ENCODE results near the gene CHST14. TPM values are rescaled to one million over a fixed set of nuclear protein-coding genes. Genes with fewer than 3 reads are reported as not detected.

The CHST14 gene
- polyA plus RNA-seq, 1 donor from 2014 or later = 0.71 TPM

DNA sequence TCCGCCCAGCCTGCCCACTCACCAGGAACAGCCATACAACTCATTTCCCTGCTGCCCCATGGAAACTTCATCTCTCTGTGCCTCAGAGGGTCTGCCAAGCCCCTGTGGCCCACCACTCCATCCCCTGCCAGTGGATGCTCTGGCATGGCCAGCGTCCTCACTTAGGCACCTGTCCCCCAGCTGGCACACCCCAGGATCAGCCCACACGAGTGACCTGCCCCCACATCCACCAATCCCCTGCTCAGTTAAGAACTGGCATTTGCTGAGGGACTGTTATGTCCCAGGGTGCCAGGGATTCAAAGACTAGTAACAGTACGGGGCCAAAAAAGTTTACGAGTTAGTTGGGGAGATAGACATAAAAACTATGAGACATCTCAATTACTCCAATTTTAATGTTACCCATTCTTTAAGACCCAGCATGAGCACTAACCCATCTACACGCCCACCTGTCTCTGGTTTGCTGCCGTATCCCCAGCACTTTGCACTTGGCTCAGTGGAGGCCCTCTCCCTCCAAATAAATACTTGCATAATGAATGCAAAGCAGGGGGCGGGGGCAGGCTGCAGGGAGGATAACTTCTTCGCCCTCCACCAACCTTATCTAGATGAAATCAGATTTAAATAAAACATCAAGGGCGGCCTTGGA, 41.6 kb upstream of the CHST14 start:
- no peak for TF ChIP-seq RAD21 (conservative IDR thresholded peaks at IDR 0.05)
- no peak for TF ChIP-seq POLR2AphosphoS5 (IDR thresholded peaks at IDR 0.05)
- TF ChIP-seq EZH2 (IDR thresholded peaks at IDR 0.05; ENCODE audit: borderline replicate concordance, insufficient read depth, low read length, poor library complexity, severe bottlenecking) = no peak
- TF ChIP-seq MXI1 (conservative IDR thresholded peaks at IDR 0.05; ENCODE audit: poor library complexity, severe bottlenecking) = no peak
- TF ChIP-seq, protein P1, sequence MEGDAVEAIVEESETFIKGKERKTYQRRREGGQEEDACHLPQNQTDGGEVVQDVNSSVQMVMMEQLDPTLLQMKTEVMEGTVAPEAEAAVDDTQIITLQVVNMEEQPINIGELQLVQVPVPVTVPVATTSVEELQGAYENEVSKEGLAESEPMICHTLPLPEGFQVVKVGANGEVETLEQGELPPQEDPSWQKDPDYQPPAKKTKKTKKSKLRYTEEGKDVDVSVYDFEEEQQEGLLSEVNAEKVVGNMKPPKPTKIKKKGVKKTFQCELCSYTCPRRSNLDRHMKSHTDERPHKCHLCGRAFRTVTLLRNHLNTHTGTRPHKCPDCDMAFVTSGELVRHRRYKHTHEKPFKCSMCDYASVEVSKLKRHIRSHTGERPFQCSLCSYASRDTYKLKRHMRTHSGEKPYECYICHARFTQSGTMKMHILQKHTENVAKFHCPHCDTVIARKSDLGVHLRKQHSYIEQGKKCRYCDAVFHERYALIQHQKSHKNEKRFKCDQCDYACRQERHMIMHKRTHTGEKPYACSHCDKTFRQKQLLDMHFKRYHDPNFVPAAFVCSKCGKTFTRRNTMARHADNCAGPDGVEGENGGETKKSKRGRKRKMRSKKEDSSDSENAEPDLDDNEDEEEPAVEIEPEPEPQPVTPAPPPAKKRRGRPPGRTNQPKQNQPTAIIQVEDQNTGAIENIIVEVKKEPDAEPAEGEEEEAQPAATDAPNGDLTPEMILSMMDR (IDR thresholded peaks at IDR 0.05; ENCODE audit: poor library complexity, severe bottlenecking) = no peak
- TF ChIP-seq, protein P2, sequence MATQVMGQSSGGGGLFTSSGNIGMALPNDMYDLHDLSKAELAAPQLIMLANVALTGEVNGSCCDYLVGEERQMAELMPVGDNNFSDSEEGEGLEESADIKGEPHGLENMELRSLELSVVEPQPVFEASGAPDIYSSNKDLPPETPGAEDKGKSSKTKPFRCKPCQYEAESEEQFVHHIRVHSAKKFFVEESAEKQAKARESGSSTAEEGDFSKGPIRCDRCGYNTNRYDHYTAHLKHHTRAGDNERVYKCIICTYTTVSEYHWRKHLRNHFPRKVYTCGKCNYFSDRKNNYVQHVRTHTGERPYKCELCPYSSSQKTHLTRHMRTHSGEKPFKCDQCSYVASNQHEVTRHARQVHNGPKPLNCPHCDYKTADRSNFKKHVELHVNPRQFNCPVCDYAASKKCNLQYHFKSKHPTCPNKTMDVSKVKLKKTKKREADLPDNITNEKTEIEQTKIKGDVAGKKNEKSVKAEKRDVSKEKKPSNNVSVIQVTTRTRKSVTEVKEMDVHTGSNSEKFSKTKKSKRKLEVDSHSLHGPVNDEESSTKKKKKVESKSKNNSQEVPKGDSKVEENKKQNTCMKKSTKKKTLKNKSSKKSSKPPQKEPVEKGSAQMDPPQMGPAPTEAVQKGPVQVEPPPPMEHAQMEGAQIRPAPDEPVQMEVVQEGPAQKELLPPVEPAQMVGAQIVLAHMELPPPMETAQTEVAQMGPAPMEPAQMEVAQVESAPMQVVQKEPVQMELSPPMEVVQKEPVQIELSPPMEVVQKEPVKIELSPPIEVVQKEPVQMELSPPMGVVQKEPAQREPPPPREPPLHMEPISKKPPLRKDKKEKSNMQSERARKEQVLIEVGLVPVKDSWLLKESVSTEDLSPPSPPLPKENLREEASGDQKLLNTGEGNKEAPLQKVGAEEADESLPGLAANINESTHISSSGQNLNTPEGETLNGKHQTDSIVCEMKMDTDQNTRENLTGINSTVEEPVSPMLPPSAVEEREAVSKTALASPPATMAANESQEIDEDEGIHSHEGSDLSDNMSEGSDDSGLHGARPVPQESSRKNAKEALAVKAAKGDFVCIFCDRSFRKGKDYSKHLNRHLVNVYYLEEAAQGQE (IDR thresholded peaks at IDR 0.05; ENCODE audit: borderline replicate concordance) = no peak
- no peak for TF ChIP-seq TAF1 (IDR thresholded peaks at IDR 0.05; ENCODE audit: low read depth)
- TF ChIP-seq SMC3 (conservative IDR thresholded peaks at IDR 0.05; ENCODE audit: poor library complexity) = no peak
- no peak for TF ChIP-seq EP300 (conservative IDR thresholded peaks at IDR 0.05; ENCODE audit: poor library complexity, severe bottlenecking)
- no peak overlapping the region for H3K9ac ChIP-seq (ENCODE audit: low read length)
- no peak overlapping the region for H2AFZ ChIP-seq (ENCODE audit: low read depth, low read length)
- H3K79me2 ChIP-seq (replicated peaks; ENCODE audit: insufficient read depth, low read length) = no peaks in the 10 kb centered on the region
- no peaks in the 10 kb centered on the region for H3K9me2 ChIP-seq (ENCODE audit: insufficient read depth, low read length)
- no peaks in the 10 kb centered on the region for H3F3A ChIP-seq (ENCODE audit: insufficient read depth, low read length, poor library complexity, severe bottlenecking)
- H3K4me2 ChIP-seq (ENCODE audit: low read length) = no peak overlapping the region
- H3K27ac ChIP-seq (ENCODE audit: low read length) = no peak overlapping the region
- H3K36me3 ChIP-seq (ENCODE audit: insufficient read depth, low read length) = no peaks in the 10 kb centered on the region
- no peak overlapping the region for H3K4me3 ChIP-seq (ENCODE audit: low read length)
- no peaks in the 10 kb centered on the region for H4K20me1 ChIP-seq (ENCODE audit: insufficient read depth)
- H3K9me3 ChIP-seq (ENCODE audit: low read length) = no peaks in the 10 kb centered on the region
- H3K27me3 ChIP-seq (ENCODE audit: insufficient read depth, low read depth, low read length) = no peaks in the 10 kb centered on the region

DNA sequence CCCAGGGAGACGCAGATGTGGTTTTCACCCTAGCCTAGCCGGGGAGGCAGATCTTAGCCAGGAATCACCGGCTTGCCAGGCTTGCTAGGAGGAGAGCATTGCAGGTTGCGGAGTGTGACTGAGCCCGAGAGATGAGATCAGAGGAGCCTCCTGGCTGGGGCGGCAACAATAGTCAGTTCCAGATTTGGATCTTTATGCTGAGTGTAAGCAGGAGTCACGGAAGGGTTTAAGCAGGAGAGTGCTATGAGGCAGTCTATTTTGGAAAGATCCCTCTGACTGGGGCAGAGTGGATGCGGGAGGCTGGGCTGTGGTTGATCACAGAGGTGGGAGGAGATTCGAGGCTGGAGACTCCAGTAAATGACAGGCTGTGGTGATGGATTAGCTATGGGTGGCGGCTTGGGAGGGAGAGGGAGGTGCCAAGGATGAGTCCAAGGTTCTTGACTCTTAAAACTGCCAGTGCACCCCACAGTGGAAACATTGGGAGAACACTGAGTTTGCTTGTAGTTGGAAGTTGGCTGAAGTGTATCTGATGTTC, 40.4 kb upstream of the CHST14 start:
- Histone ChIP-seq H3K27me3 (ENCODE audit: insufficient read depth, low read depth, low read length) (peaks cover 9% of the 10 kb centered on the region), H2AFZ (ENCODE audit: low read depth, low read length) (no peak overlapping the region), H3K27ac (ENCODE audit: low read length) (no peak overlapping the region), H4K20me1 (ENCODE audit: insufficient read depth) (no peaks in the 10 kb centered on the region), H3K79me2 (replicated peaks; ENCODE audit: insufficient read depth, low read length) (no peaks in the 10 kb centered on the region), H3K9me3 (ENCODE audit: low read length) (no peaks in the 10 kb centered on the region), H3K9me2 (ENCODE audit: insufficient read depth, low read length) (no peaks in the 10 kb centered on the region), H3K4me3 (ENCODE audit: low read length) (no peak overlapping the region), H3K4me2 (ENCODE audit: low read length) (no peak overlapping the region), H3F3A (ENCODE audit: insufficient read depth, low read length, poor library complexity, severe bottlenecking) (no peaks in the 10 kb centered on the region), H3K36me3 (ENCODE audit: insufficient read depth, low read length) (no peaks in the 10 kb centered on the region), H3K9ac (ENCODE audit: low read length) (no peak overlapping the region)
- TF ChIP-seq RAD21 (conservative IDR thresholded peaks at IDR 0.05) (no peak), EZH2 (IDR thresholded peaks at IDR 0.05; ENCODE audit: borderline replicate concordance, insufficient read depth, low read length, poor library complexity, severe bottlenecking) (no peak), SMC3 (conservative IDR thresholded peaks at IDR 0.05; ENCODE audit: poor library complexity) (no peak), MXI1 (conservative IDR thresholded peaks at IDR 0.05; ENCODE audit: poor library complexity, severe bottlenecking) (no peak), POLR2AphosphoS5 (IDR thresholded peaks at IDR 0.05) (no peak), EP300 (conservative IDR thresholded peaks at IDR 0.05; ENCODE audit: poor library complexity, severe bottlenecking) (no peak), TAF1 (IDR thresholded peaks at IDR 0.05; ENCODE audit: low read depth) (no peak)
- TF ChIP-seq, protein P2 (IDR thresholded peaks at IDR 0.05; ENCODE audit: borderline replicate concordance) = no peak
- TF ChIP-seq, protein P1 (IDR thresholded peaks at IDR 0.05; ENCODE audit: poor library complexity, severe bottlenecking) = no peak

Data from neural cell (in vitro differentiated cells).